HFFc6 (cell line): ENCODE measurements around the gene JAK2. TPM values are rescaled to one million over a fixed set of nuclear protein-coding genes. Genes with fewer than 3 reads are reported as not detected.
"Not testable (repeated sequence)": the region's sequence is repeated elsewhere in the genome, so short reads cannot be mapped to it uniquely, and the experiment has no call there.

Experiments
- DNase-seq: peaks from one replicate; pipeline ENCODE4 v3.0.0-alpha.2; 2018
- H3K27ac Mint-ChIP-seq: 2 replicates; pipeline ENCODE4 v1.8.0; 2020; ENCODE audit warnings: mild to moderate bottlenecking, mixed read lengths
- H3K27me3 Mint-ChIP-seq: 2 replicates; pipeline ENCODE4 v1.8.0; 2021; ENCODE audit warnings: mild to moderate bottlenecking, moderate library complexity, mixed read lengths; ENCODE audit not compliant: insufficient read depth
- H3K36me3 Mint-ChIP-seq: 2 replicates; pipeline ENCODE4 v1.8.0; 2021; ENCODE audit warnings: low read depth, mixed read lengths
- H3K4me1 Mint-ChIP-seq: 2 replicates; pipeline ENCODE4 v1.8.0; 2020; ENCODE audit warnings: low read depth, mixed read lengths
- H3K4me3 Mint-ChIP-seq: 2 replicates; pipeline ENCODE4 v1.8.0; 2020; ENCODE audit warnings: mild to moderate bottlenecking, moderate library complexity, mixed read lengths
- H3K9me3 Mint-ChIP-seq: 2 replicates; pipeline ENCODE4 v1.8.0; 2020; ENCODE audit warnings: mild to moderate bottlenecking, mixed read lengths
- CTCF ChIP-seq: fragments of 200-600 bp; sonication (generic); IDR thresholded peaks from 2 replicates; pipeline ENCODE4 v1.5.0; 2021; ENCODE audit warnings: antibody characterized with exemption, mild to moderate bottlenecking
- total RNA-seq, 6 experiments: library from RNA; stranded (reverse); fragmentation: NEBNext Ultra II Directional; extraction: Animal tissue kit (Norgen Biotek cat#: 25700); gene quantifications; 2 replicates in 1 of 6; 3 replicates in 5 of 6; pipeline ENCODE4 v1.2.3, GENCODE V29; 2021

The JAK2 gene
- total RNA-seq, 6 experiments from 2014 or later: 5.0 to 6.5 (median 6.0) TPM

DNA sequence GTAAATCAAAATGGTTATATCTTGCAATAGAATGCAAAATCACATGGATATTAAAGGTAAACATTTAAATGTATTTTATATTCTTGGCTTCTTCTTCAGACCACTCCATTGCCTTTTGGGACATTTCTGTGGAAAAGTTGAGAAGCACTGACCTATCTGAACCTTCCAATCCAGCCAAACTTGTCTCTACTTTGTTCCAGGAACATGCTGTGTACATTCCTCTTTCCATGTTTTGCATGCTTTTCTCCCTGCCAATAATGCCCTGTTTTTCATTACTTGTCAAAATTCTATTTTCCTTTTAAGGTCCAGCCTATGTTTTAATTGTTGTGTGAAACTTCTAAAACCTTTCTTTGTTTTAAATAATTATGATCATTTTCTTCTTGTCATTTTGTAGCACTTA, 28.3 kb downstream of the JAK2 start:
- no peak for TF ChIP-seq CTCF
- no peak overlapping the region for H3K27ac Mint-ChIP-seq
- peaks cover 2% of the 10 kb centered on the region; the same call in 1 of the 2 replicates for H3K27me3 Mint-ChIP-seq
- H3K4me1 Mint-ChIP-seq: peaks cover 7% of the 10 kb centered on the region
- no peak overlapping the region for H3K4me3 Mint-ChIP-seq
- peaks cover 3% of the 10 kb centered on the region; the same call in 1 of the 2 replicates for H3K9me3 Mint-ChIP-seq
- DNase-seq: no peak
- H3K36me3 Mint-ChIP-seq: peaks cover 24% of the 10 kb centered on the region

DNA sequence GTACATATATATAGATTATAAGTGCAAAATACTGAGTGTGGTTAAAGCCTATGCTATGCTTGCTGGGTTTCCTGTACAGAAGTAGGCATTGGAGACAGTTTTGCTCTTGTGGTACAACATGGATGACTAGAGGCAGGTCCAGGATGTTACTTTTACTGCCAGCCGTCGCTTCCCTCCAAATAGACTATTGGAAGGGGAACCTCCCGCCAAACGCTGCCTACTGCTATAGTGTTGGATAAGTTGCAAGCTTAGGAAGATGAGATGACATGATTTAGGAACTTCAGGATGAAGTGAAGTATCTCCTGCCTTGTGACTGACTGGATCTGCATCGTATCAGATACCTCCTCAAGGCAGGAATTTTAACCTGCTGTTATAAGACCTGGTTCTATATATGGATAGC, 30.9 kb downstream of the JAK2 start:
- H3K27me3 Mint-ChIP-seq: no peaks in the 10 kb centered on the region; the same call in 1 of the 2 replicates
- no peak for DNase-seq
- H3K4me3 Mint-ChIP-seq: no peak overlapping the region
- peaks cover 15% of the 10 kb centered on the region for H3K9me3 Mint-ChIP-seq
- peaks cover 30% of the 10 kb centered on the region for H3K36me3 Mint-ChIP-seq
- H3K4me1 Mint-ChIP-seq: no peaks in the 10 kb centered on the region
- TF ChIP-seq CTCF: no peak
- no peak overlapping the region for H3K27ac Mint-ChIP-seq

DNA sequence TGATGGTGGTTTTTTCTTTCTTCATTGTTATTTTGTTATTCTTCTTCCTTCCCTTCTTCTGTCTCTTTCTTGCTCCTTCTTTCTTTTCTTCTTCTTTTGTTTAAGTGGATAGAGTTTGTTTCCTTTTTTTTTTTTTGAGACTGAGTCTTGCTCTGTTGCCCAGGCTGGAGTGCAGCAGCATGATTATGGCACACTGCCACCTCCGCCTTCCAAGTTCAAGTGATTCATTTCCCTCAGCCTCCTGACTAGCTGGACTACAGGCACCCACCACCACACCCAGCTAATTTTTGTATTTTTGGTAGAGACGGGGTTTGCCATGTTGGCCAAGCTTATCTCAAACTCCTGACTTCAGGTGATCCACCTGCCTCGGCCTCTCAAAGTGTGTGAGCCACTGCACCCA, 40.3 kb downstream of the JAK2 start:
- Mint-ChIP-seq H3K4me1 (peaks cover 10% of the 10 kb centered on the region; the same call in 1 of the 2 replicates), H3K27ac (no peak overlapping the region), H3K36me3 (peaks cover 43% of the 10 kb centered on the region), H3K9me3 (no peaks in the 10 kb centered on the region), H3K27me3 (no peaks in the 10 kb centered on the region), H3K4me3 (no peak overlapping the region)
- DNase-seq: no peak
- no peak for TF ChIP-seq CTCF

GRCh38 chr9:5031941-5032340, 46.9 kb downstream of the JAK2 start:
- H3K36me3 Mint-ChIP-seq: peaks cover 31% of the 10 kb centered on the region
- not testable (repeated sequence) for DNase-seq, H3K4me3 Mint-ChIP-seq, H3K9me3 Mint-ChIP-seq, H3K4me1 Mint-ChIP-seq, H3K27ac Mint-ChIP-seq, H3K27me3 Mint-ChIP-seq

DNA sequence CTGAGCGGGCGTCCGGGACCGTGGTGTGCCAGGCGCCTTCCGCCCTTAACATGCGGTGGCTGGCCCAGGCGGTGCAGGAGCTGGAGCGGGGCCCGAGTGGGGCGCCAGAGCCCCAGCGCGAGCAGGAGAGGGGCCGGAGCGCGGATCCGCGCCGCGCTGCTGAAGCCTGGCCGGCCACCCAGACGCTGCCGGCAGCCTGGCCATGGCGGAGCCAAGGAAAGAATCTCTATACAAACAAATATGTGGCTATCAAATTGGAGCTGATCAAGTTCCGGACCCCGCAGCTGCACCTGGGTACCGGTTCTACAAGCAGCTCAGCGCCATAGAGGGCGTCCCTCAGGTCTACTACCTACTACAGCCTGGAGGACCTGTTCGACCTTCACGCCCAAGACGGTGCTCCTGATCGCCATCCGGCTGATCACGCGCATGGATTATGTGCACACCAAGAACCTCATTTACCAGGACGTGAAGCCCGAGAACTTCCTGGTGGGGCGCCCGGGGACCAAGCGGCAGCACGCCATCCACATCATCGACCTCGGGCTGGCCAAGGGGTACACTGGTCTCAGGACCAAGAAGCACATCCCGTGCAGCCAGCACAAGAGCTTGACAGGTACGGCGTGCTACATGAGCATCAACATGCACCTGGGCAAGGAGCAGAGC, 55.8 kb downstream of the JAK2 start:
- H3K4me3 Mint-ChIP-seq: no peak overlapping the region
- peaks cover 9% of the 10 kb centered on the region; the same call in 1 of the 2 replicates for H3K9me3 Mint-ChIP-seq
- DNase-seq: no peak
- peaks cover under 1% of the 10 kb centered on the region; the same call in 1 of the 2 replicates for H3K27me3 Mint-ChIP-seq
- peaks cover 15% of the 10 kb centered on the region for H3K36me3 Mint-ChIP-seq
- H3K4me1 Mint-ChIP-seq: peaks cover 7% of the 10 kb centered on the region; the same call in 1 of the 2 replicates
- no peak overlapping the region for H3K27ac Mint-ChIP-seq
- no peak for TF ChIP-seq CTCF

DNA sequence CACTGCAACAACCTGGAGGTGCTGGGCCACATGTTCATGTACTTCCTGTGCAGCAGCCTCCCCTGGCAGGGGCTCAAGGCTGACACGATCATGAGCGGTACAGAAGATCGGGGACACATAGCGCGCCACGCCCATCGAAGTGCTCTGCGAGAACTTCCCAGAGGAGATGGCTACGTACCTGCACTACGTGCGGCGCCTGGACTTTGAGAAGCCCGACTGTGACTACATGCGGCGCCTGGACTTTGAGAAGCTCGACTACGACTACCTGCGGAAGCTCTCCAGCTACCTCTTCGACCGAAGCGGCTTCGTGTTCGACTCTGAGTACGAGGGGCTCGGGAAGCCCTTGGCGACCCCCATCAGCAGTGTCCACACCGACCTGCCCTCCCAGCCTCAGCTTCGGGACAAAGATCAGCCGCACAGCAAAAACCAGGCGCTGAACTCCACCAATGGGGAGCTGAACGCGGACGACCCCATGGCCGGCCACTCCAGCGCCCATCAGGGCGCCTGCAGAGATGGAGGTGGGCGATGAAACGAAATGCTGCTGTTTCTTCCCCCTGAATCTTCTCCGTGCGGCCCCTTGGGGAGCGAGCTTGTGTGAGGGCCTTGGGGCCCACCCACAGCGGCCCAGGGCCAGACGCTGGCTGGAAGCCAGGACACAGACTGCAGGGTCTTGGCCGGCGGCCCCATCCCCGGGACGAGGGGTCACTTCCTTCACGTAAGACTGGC, 56.5 kb downstream of the JAK2 start:
- peaks cover 9% of the 10 kb centered on the region; the same call in 1 of the 2 replicates for H3K9me3 Mint-ChIP-seq
- DNase-seq: no peak
- no peak overlapping the region for H3K27ac Mint-ChIP-seq
- TF ChIP-seq CTCF: no peak
- no peaks in the 10 kb centered on the region for H3K27me3 Mint-ChIP-seq
- peaks cover 15% of the 10 kb centered on the region for H3K36me3 Mint-ChIP-seq
- H3K4me1 Mint-ChIP-seq: peaks cover 7% of the 10 kb centered on the region; the same call in 1 of the 2 replicates
- no peak overlapping the region for H3K4me3 Mint-ChIP-seq
